ENCODE data around the gene NKX2-3. TPM values are rescaled to one million over a fixed set of nuclear protein-coding genes. Genes with fewer than 3 reads are reported as not detected.

NKX2-3 gene
- total RNA-seq, 1 donor from 2014 or later: not detected

DNA sequence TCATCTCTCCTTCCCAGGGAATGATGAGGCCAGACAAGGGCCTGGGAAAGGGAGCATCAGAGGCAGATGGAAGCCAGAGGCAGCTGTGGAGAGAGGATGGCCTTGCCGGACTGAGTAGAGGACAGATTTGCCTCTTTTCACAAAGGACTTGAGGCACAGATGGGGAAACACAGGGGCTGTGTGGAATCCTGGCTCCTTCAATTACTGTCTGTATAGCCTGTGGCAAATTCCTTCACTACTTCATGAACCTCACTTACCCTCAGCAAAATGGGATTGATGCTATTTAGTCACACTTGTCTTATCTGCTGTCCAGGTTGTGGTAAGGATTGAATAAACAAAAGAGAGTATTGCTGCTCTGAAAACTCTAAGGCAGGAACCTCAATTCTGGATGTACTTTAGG is 47.2 kb downstream of the NKX2-3 start:
- no peak for DNase-seq (ENCODE audit: low read depth)

DNA sequence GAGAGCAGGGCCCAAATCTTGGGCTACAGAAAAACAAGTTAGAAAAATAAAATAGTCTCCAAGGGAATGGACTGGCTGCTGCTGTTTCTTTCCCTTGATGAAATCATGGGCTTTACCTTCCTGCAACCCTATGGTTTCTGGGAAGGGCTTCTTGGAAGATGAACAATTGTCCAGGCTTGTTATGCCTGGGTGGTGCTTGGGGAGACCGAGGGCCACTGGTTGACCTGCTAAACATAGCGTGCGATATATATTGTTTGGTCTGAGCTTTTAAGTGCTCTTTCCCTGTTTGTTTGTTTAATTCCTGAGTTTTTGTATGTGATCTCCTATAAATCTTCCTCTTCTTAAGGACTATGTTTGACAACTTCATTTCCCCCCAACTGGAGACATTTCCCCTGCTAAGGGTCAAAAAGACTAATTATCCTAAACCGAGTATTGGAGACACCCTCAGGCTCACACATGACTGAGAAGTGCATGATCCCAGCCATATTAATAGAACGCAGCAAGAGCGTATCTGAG is 49.6 kb downstream of the NKX2-3 start:
- no peak for DNase-seq (ENCODE audit: low read depth)

DNA sequence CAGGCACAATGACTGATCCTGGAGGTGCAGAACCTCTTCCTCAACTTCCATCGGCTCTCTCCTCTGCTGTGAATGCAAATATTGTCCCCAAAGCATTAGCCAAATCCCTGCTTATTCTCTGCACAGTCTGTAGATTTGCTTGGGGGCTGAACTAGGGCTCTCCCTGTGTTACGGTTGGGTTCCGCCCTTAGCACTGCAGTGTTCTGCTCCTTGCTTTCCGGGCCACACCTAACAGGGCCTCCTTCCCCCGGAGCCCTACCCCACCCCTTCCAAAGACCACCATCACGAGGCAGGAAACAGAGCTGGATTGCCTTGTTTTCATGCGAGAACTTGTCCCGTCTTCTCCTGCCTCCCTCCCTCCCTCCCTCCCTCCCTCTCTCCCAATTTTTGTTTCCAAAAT is 50.9 kb downstream of the NKX2-3 start:
- DNase-seq (ENCODE audit: low read depth): no peak

Other genes with a start within 250 kb of the NKX2-3 start
- 0.35 and 1.3 TPM in 2 replicates for gene CNNM1, start 203.6 kb upstream of the NKX2-3 start, total RNA-seq
- 52.6 and 62.2 TPM in 2 replicates for gene GOT1, start 102.3 kb upstream of the NKX2-3 start, total RNA-seq
- gene SLC25A28, start 87.5 kb downstream of the NKX2-3 start, total RNA-seq: 8.0 and 12.9 TPM in 2 replicates
- 71.2 and 106 TPM in 2 replicates for gene ENTPD7, start 126.6 kb downstream of the NKX2-3 start, total RNA-seq
- 35.6 and 44.6 TPM in 2 replicates for gene COX15, start 199.2 kb downstream of the NKX2-3 start, total RNA-seq
- 24.3 and 25.1 TPM in 2 replicates for gene CUTC, start 199.3 kb downstream of the NKX2-3 start, total RNA-seq
- gene ABCC2, start 249.7 kb downstream of the NKX2-3 start, total RNA-seq: 0.17 and 0.65 TPM in 2 replicates